NCI-H2227 (cell line): ENCODE data around the gene CHST8.
A peak's percentile ranks its signal among the peaks of the same experiment; 100 is the strongest.

ENCODE experiments used
- DNase-seq: peaks from one replicate; lab custom pipeline; 2025; ENCODE audit not compliant: unreplicated experiment; lab: John Stamatoyannopoulos, UW

CHST8 gene

DNA sequence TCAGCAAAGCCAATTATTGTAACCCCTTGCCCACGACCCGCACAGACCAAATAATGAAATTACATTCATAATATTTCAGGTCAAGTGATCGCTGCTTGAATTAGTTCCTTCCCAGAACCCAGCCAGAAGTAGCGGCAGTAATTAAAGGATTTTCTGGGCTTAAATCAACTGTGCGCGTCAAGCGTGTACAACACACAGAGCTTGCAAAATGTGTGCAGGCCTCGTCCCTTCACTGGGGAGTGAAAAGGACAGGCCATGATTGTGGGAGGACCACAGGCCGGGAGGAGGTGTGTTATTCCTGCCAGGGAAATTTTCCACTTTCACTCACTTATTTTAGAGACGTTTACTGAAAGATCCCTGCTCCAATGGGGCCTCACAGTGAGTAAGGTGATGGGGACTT is 84.9 kb downstream of the CHST8 start:
- DNase-seq: peak; percentile 60

DNA sequence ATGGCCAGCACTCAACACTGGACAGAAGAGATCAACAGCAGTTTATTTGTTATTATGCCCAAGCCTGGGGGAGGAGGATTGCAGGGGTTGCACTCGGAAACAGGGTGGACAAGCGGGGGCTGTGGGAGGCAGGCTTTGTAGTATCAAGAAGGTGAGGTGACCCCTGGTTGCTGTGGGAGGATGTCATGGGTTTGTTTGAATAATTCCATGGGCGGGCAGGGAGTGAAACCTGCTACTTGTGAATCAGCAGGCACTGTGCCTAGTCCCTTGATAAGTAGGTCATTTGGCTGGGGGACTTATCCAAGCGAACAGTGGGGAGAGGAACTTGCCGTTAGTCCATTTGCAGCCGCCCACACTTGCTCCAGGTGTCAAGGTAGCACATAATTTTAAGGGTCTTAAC is 90.5 kb downstream of the CHST8 start:
- no peak for DNase-seq

GRCh38 chr19:33713194-33713593 is 91.4 kb downstream of the CHST8 start:
- DNase-seq: no peak

DNA sequence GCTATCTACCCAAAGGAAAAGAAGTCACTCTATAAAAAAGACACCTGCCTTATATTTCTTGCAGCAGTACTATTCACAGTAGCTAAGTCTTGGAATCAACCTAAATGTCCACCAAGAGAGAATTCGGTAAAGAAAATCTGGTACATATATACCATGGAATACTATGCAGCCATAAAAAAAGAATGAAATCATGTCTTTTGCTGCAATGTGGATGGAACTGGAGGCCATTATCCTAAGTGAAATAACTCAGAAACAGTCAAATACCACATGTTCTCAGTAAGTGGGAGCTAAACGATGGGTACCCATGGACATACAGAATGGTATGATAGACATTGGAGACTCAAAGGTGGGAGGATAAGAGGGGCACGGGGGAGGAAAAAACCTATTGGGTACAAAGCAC is 92.4 kb downstream of the CHST8 start:
- DNase-seq: no peak

DNA sequence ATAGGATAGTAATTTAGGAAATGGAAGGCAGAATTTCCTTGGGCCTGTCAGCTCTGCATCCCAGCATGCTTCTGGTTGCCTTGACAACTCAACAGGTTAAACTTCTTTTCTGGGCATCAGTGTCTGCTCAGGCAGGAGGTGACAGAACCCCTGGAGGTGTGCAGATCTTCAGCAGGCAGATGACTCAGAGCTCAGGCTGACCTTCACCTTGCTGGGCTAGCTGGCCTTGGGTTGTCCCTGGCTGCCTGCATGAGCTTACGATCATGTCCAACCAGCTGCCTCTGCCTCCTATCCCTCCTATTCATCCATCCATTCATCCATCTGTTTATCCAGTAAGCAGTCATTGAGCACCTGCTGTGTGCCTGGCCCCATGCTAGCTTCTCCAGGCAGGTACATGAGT is 93.7 kb downstream of the CHST8 start:
- DNase-seq: no peak

- DNase-seq: no peak
These were observed 96.1 kb downstream of the CHST8 start for GRCh38 chr19:33717878-33718277.

DNA sequence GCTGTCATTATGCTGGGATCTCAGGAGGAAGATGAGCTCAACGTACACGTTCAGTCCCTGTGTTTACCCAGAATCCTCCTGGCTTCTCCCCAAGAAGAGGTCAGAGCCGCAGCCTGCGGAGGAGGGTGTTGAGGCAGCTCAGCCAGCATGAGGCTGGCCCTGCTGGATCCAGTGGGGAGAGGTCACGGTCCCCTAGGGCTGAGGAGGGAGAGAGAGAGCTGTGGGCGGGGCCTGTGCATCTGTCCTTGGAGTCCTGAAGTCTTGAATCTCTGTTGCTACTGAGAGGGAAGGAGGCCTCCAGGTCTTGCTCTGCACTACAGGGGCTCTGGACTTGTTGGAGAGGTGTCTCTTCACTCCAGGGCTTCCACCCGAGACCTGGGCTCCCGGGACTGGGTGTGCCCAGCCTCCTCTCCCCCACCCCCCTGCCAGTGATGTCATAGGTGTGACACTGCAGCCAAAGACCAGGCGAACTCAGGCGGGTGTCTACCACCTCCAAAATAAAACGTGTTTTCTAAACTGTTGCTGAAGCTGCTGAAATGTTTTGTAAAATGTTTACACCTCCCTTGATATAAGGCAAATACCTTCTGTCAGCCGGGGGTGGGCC is 97.0 kb downstream of the CHST8 start:
- DNase-seq: no peak

DNA sequence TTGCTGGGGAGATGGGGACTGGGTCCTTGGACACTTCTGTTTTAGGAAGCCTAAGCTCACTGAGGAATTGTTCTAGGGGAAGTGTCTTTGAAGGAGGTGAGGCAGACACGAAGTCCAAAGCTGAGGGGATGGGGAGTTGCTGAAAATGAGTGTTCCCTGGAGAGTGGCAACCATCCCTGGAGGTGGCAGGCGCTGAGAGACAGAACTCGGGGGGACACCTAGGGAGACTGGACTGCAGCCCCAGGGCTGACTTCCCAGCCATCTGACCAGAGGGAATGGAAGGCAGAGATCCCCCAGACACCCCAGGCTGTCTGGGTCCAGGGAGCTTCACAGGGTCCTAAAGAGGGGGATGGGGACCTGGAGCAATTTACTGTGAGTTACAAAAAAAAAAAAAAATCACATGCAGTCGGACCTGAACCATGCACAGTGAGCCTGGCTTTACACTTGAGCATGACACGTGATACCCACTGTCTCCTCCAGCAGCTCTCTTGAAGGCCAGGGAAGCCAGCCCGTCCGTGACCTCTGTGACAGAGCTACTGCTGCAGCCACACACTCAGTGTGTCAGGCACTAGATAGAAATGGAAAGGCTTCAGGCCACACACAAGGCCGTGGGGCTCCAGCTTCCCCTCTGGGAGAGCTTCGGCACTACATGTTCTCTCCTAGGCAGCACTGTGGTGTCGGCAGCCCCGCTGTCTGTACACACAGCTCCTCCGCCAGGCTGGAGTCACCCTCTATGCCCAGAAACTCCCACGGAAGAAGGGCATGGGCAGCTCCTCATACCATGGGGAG is 97.8 kb downstream of the CHST8 start:
- peak; percentile 80 for DNase-seq

GRCh38 chr19:33720155-33720493 is 98.4 kb downstream of the CHST8 start:
- no peak for DNase-seq

GRCh38 chr19:33720691-33721682 is 99.2 kb downstream of the CHST8 start:
- DNase-seq: no peak

- DNase-seq: no peak
These were observed 100.1 kb downstream of the CHST8 start for GRCh38 chr19:33721735-33722297.

- peak; percentile 69 for DNase-seq
These were observed 100.9 kb downstream of the CHST8 start for GRCh38 chr19:33722456-33723239.

DNA sequence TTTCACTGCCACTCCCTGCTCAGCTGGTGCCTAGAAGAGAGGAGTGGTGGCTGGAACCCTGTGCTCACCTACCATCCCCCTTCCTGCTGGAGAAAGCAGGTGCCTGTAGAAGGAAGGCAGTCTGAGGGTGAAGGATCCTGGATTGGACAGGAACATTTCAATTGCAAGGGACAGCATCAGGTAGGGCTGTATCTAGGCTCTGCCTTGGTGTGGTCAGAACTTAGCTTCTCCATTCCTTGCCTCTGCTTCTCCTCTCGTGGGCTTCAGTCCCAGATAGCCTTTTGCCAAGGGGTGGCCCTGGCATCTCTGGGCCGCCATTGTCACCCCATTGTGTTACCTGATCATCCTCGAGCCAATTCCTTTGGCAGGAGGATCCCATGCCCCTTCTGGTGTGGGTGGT is 101.8 kb downstream of the CHST8 start:
- DNase-seq: no peak

- peak; percentile 92 for DNase-seq
These were observed 102.4 kb downstream of the CHST8 start for GRCh38 chr19:33724021-33724720.

DNA sequence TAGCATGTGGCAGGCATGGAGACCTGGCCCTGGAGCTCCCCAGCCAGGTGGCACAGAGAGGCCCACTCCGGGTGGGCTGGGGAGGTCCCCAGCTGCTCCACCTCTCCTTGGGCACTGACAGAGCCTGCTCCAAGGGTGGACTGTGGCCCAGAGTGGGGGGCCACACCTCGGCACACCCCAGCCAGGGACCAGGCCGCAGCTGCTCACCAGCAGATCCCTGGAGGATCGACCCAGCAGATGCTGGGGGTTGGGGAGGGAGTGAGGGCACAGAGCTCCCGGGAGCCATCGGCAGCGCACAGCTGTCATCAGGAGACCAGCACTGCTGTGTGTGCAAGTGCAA is 102.9 kb downstream of the CHST8 start:
- peak; percentile 74 for DNase-seq

GRCh38 chr19:33725567-33725966 is 103.8 kb downstream of the CHST8 start:
- no peak for DNase-seq

DNA sequence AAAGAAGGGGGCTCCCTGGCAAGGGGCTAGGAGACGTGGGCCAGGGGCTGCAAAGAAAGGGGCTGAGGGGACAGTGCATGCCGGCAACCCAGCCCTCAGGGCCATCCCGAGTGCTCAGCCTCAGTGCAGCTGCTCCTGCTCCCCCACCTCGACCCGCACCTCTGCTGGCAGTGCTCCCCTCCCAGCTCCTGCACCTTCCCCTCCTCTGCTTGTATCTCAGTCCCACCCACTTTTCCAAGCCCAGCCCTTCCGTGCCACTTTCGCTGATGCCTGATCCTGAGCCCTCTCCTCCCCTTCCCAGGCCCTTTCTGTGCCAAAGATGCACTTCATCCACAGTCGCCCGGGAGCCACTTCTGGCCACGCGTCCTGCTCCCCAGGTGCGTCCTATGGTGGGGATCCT is 105.0 kb downstream of the CHST8 start:
- DNase-seq: no peak

- DNase-seq: no peak
These were observed 105.7 kb downstream of the CHST8 start for GRCh38 chr19:33727331-33727998.

GRCh38 chr19:33728141-33728540 is 106.4 kb downstream of the CHST8 start:
- no peak for DNase-seq
